IPS DF 6.9 (cell line): ENCODE measurements around the gene NCBP3.

Source experiments
- DNase-seq: peaks from one replicate; pipeline ENCODE4 v3.0.0-alpha.2; 2013; ENCODE audit warnings: low read depth, low spot score
- H3K27ac ChIP-seq: one replicate; pipeline ENCODE4 v1.5.1; 2013; ENCODE audit warnings: low read length, control low read depth
- H3K27me3 ChIP-seq: 2 replicates; pipeline ENCODE4 v1.6.1; 2013; ENCODE audit warnings: mild to moderate bottlenecking, low read length; ENCODE audit not compliant: control insufficient read depth, insufficient read depth
- H3K36me3 ChIP-seq: 2 replicates; pipeline ENCODE4 v1.6.1; 2013; ENCODE audit warnings: low read length; ENCODE audit not compliant: control insufficient read depth, insufficient read depth
- H3K4me1 ChIP-seq: 2 replicates; pipeline ENCODE4 v1.6.1; 2013; ENCODE audit warnings: low read length; ENCODE audit not compliant: control insufficient read depth, insufficient read depth
- H3K4me3 ChIP-seq: 2 replicates; pipeline ENCODE4 v1.5.1; 2013; ENCODE audit warnings: mild to moderate bottlenecking, low read length
- H3K9me3 ChIP-seq: 2 replicates; pipeline ENCODE4 v1.6.1; 2013; ENCODE audit warnings: low read length, inconsistent platforms; ENCODE audit not compliant: control insufficient read depth, insufficient read depth
- WGBS: extraction: QIAGEN DNeasy Blood & Tissue Kit; methylation state at CpG from one replicate; pipeline ENCODE4 v1.1.7; 2013; ENCODE audit warnings: mixed read lengths, missing lambda C conversion rate; ENCODE audit not compliant: insufficient read length, insufficient coverage; 5-methylcytosine and 5-hydroxymethylcytosine counted together

The NCBP3 gene

GRCh38 chr17:3768769-3769168, 77.3 kb downstream of the NCBP3 start:
- Histone ChIP-seq H3K4me3 (no peak overlapping the region), H3K27me3 (no peaks in the 10 kb centered on the region), H3K9me3 (no peaks in the 10 kb centered on the region), H3K4me1 (peaks cover 1% of the 10 kb centered on the region; the same call in 1 of the 2 replicates), H3K27ac (no peak overlapping the region), H3K36me3 (no peaks in the 10 kb centered on the region)
- no CpG with 5 or more reads among the region's 8 CpGs for WGBS
- DNase-seq = no peak

- H3K27ac ChIP-seq = no peak overlapping the region
- DNase-seq = no peak
- no peaks in the 10 kb centered on the region for H3K27me3 ChIP-seq
- H3K4me1 ChIP-seq = peaks cover 1% of the 10 kb centered on the region; the same call in 1 of the 2 replicates
- H3K4me3 ChIP-seq = no peak overlapping the region
- H3K9me3 ChIP-seq = no peaks in the 10 kb centered on the region
- WGBS = no CpG with 5 or more reads among the region's 9 CpGs
- H3K36me3 ChIP-seq = no peaks in the 10 kb centered on the region
These were observed 77.7 kb downstream of the NCBP3 start for GRCh38 chr17:3768341-3768740.

- Histone ChIP-seq H3K9me3 (no peaks in the 10 kb centered on the region), H3K27ac (no peak overlapping the region), H3K27me3 (no peaks in the 10 kb centered on the region), H3K36me3 (no peaks in the 10 kb centered on the region), H3K4me1 (peaks cover under 1% of the 10 kb centered on the region; the same call in 1 of the 2 replicates), H3K4me3 (no peak overlapping the region)
- DNase-seq = no peak
- WGBS = no CpG with 5 or more reads among the region's 8 CpGs
These were observed 79.3 kb downstream of the NCBP3 start for GRCh38 chr17:3766779-3767178.

GRCh38 chr17:3765981-3766380, 80.1 kb downstream of the NCBP3 start:
- no peaks in the 10 kb centered on the region for H3K27me3 ChIP-seq
- H3K27ac ChIP-seq = no peak overlapping the region
- no peaks in the 10 kb centered on the region for H3K36me3 ChIP-seq
- H3K9me3 ChIP-seq = no peaks in the 10 kb centered on the region
- no CpG with 5 or more reads among the region's 9 CpGs for WGBS
- H3K4me3 ChIP-seq = no peak overlapping the region
- no peaks in the 10 kb centered on the region for H3K4me1 ChIP-seq
- no peak for DNase-seq

GRCh38 chr17:3763777-3764170, 82.3 kb downstream of the NCBP3 start:
- no peaks in the 10 kb centered on the region for H3K27me3 ChIP-seq
- no peak overlapping the region for H3K4me3 ChIP-seq
- no peaks in the 10 kb centered on the region for H3K4me1 ChIP-seq
- H3K36me3 ChIP-seq = no peaks in the 10 kb centered on the region
- no CpG with 5 or more reads among the region's 3 CpGs for WGBS
- H3K27ac ChIP-seq = no peak overlapping the region
- H3K9me3 ChIP-seq = no peaks in the 10 kb centered on the region
- no peak for DNase-seq

GRCh38 chr17:3762922-3763776, 82.9 kb downstream of the NCBP3 start:
- no CpG with 5 or more reads among the region's 14 CpGs for WGBS
- no peak overlapping the region for H3K27ac ChIP-seq

GRCh38 chr17:3761918-3762380, 84.1 kb downstream of the NCBP3 start:
- no peak for DNase-seq
- no peaks in the 10 kb centered on the region for H3K36me3 ChIP-seq
- no peak overlapping the region for H3K4me3 ChIP-seq
- no peaks in the 10 kb centered on the region for H3K27me3 ChIP-seq
- H3K4me1 ChIP-seq = no peaks in the 10 kb centered on the region
- H3K27ac ChIP-seq = no peak overlapping the region
- no peaks in the 10 kb centered on the region for H3K9me3 ChIP-seq
- WGBS = no CpG with 5 or more reads among the region's 16 CpGs

More at GRCh38 chr17:3762922-3763776, 82.9 kb downstream of the NCBP3 start:
- DNase-seq = no peak
- H3K4me3 ChIP-seq = no peak overlapping the region
- H3K36me3 ChIP-seq = no peaks in the 10 kb centered on the region
- no peaks in the 10 kb centered on the region for H3K27me3 ChIP-seq
- no peaks in the 10 kb centered on the region for H3K9me3 ChIP-seq
- H3K4me1 ChIP-seq = no peaks in the 10 kb centered on the region

GRCh38 chr17:3761036-3761917, 84.8 kb downstream of the NCBP3 start:
- no peaks in the 10 kb centered on the region for H3K9me3 ChIP-seq
- H3K36me3 ChIP-seq = no peaks in the 10 kb centered on the region
- H3K4me3 ChIP-seq = no peak overlapping the region
- WGBS = no CpG with 5 or more reads among the region's 23 CpGs
- no peak for DNase-seq
- H3K27me3 ChIP-seq = no peaks in the 10 kb centered on the region
- no peak overlapping the region for H3K27ac ChIP-seq
- no peaks in the 10 kb centered on the region for H3K4me1 ChIP-seq

- H3K27me3 ChIP-seq = no peaks in the 10 kb centered on the region
- no peak overlapping the region for H3K27ac ChIP-seq
- no peak overlapping the region for H3K4me3 ChIP-seq
- DNase-seq = no peak
- no peaks in the 10 kb centered on the region for H3K36me3 ChIP-seq
- no peaks in the 10 kb centered on the region for H3K4me1 ChIP-seq
- no CpG with 5 or more reads among the region's 6 CpGs for WGBS
- no peaks in the 10 kb centered on the region for H3K9me3 ChIP-seq
These were observed 86.3 kb downstream of the NCBP3 start for GRCh38 chr17:3759597-3760216.
